H1 (cell line): ENCODE measurements around the gene TSKU. TPM values are rescaled to one million over a fixed set of nuclear protein-coding genes. Genes with fewer than 3 reads are reported as not detected.

ENCODE experiments used
- TBP ChIP-seq: IDR thresholded peaks from 2 replicates; pipeline ENCODE4 v1.6.1; 2011; ENCODE audit warnings: low read depth, low read length, improper control_type of control experiment
- polyA plus RNA-seq, 7 experiments: library from polyadenylated mRNA; depleted of rRNA in 3 of 7; stranded (reverse) in 5 of 7; unstranded in 2 of 7; fragments of >200 nt in 5 of 7; fragments of 200-250 nt in 2 of 7; gene quantifications; 1 replicate in 5 of 7; 2 replicates in 1 of 7; 4 replicates in 1 of 7; pipeline versions ENCODE4 v1.2.1 to v1.2.3, GENCODE V29; 2011 to 2013; ENCODE audit warnings: missing spikeins in 2 of 7, mixed read lengths in 2 of 7
- total RNA-seq: library from RNA; stranded (reverse); fragmentation: NEBNext Ultra II Directional; extraction: Animal tissue kit (Norgen Biotek cat#: 25700); gene quantifications from 2 replicates; pipeline ENCODE4 v1.2.1, GENCODE V29; 2021

The TSKU gene
- total and polyA plus RNA-seq, 2 of the 8 experiments (the other 6 are each of a cell fraction or from before 2014, with no cell fraction given), result 22.8 to 28.4 TPM

GRCh38 chr11:76787271-76787670 is 4.1 kb downstream of the TSKU start (continued):
- TF ChIP-seq TBP, result no peak
